ENCODE data around the gene PRXL2B.
"Not testable (repeated sequence)": the region's sequence is repeated elsewhere in the genome, so short reads cannot be mapped to it uniquely, and the experiment has no call there.

PRXL2B gene

GRCh38 chr1:2586154-2587070, at the start of gene PRXL2B:
Gene PRXL2B, plus strand, starts transcription at chr1:2586777. Its CDS starts 109 bp downstream, at chr1:2586886.
- peak; percentile 97 to 98 for DNase-seq (ENCODE audit: low read depth in 2 of 2)

GRCh38 chr1:2537784-2538115, 48.8 kb upstream of the PRXL2B start:
- DNase-seq (ENCODE audit: low read depth in 2 of 2): no peak

GRCh38 chr1:2538376-2538775, 48.2 kb upstream of the PRXL2B start:
- no peak for DNase-seq (ENCODE audit: low read depth in 2 of 2)

- DNase-seq (ENCODE audit: low read depth in 2 of 2): no peak
Observed at GRCh38 chr1:2538872-2539271, 47.7 kb upstream of the PRXL2B start.

- DNase-seq (ENCODE audit: low read depth in 2 of 2): no peak
Observed at GRCh38 chr1:2539312-2539907, 47.2 kb upstream of the PRXL2B start.

GRCh38 chr1:2540816-2541492, 45.6 kb upstream of the PRXL2B start:
- no peak for DNase-seq (ENCODE audit: low read depth in 2 of 2)

GRCh38 chr1:2541619-2542245, 44.8 kb upstream of the PRXL2B start:
- no peak for DNase-seq (ENCODE audit: low read depth in 2 of 2)

- DNase-seq (ENCODE audit: low read depth in 2 of 2): no peak
Observed at GRCh38 chr1:2542246-2542915, 44.2 kb upstream of the PRXL2B start.

- DNase-seq (ENCODE audit: low read depth in 2 of 2): no peak
Observed at GRCh38 chr1:2543543-2544092, 43.0 kb upstream of the PRXL2B start.

GRCh38 chr1:2544093-2544874, 42.3 kb upstream of the PRXL2B start:
- DNase-seq (ENCODE audit: low read depth in 2 of 2): no peak

- no peak for DNase-seq (ENCODE audit: low read depth in 2 of 2)
Observed at GRCh38 chr1:2544875-2545640, 41.5 kb upstream of the PRXL2B start.

- DNase-seq (ENCODE audit: low read depth in 2 of 2): no peak
Observed at GRCh38 chr1:2545754-2546514, 40.6 kb upstream of the PRXL2B start.

- no peak for DNase-seq (ENCODE audit: low read depth in 2 of 2)
Observed at GRCh38 chr1:2546515-2547209, 39.9 kb upstream of the PRXL2B start.

GRCh38 chr1:2547210-2548067, 39.1 kb upstream of the PRXL2B start:
- no peak for DNase-seq (ENCODE audit: low read depth in 2 of 2)

GRCh38 chr1:2548068-2548589, 38.4 kb upstream of the PRXL2B start:
- no peak for DNase-seq (ENCODE audit: low read depth in 2 of 2)

GRCh38 chr1:2549367-2550029, 37.1 kb upstream of the PRXL2B start:
- DNase-seq (ENCODE audit: low read depth in 2 of 2): not testable (repeated sequence)

Data from fibroblast of skin of left biceps (primary cell).